ENCODE results near the gene PLA2G15. TPM values are rescaled to one million over a fixed set of nuclear protein-coding genes. Genes with fewer than 3 reads are reported as not detected.

Gene PLA2G15
- total RNA-seq, 2 donors from 2014 or later, result 11.6 to 13.9 TPM

- peaks cover 4% of the 10 kb centered on the region for H3K36me3 ChIP-seq
- H3K4me1 ChIP-seq, result peaks cover 4% of the 10 kb centered on the region
- H3K9me3 ChIP-seq, result no peaks in the 10 kb centered on the region
- H3K9ac ChIP-seq (ENCODE audit: low read depth in 2 of 2, low read length in 2 of 2), result no peak overlapping the region
- no peak overlapping the region for H3K27ac ChIP-seq
- no peak overlapping the region for H3K4me3 ChIP-seq
- peak; percentile 92 for TF ChIP-seq CTCF (IDR thresholded peaks at IDR 0.05)
- no peak for DNase-seq
- H3K27me3 ChIP-seq, result no peaks in the 10 kb centered on the region
- intact Hi-C loops (cut with DNase I), result loop anchor here (5.0 to 10.0 kb wide), 2 partner anchors 137 to 235 kb away; partner anchors contain the start of gene DPEP2
Measured at GRCh38 chr16:68229431-68230175, 15.6 kb upstream of the PLA2G15 start.

- Histone ChIP-seq H3K9ac (ENCODE audit: low read depth in 2 of 2, low read length in 2 of 2) (no peak overlapping the region), H3K4me3 (no peak overlapping the region), H3K27ac (no peak overlapping the region), H3K9me3 (no peaks in the 10 kb centered on the region), H3K36me3 (peaks cover 4% of the 10 kb centered on the region), H3K4me1 (peaks cover 4% of the 10 kb centered on the region), H3K27me3 (no peaks in the 10 kb centered on the region)
- intact Hi-C loops (cut with DNase I), result loop anchor here (10.0 kb wide), 1 partner anchor 235 kb away; the partner anchor contains the start of gene DPEP2
- no peak for TF ChIP-seq CTCF (IDR thresholded peaks at IDR 0.05)
- no peak for DNase-seq
Measured at GRCh38 chr16:68230176-68230571, 15.0 kb upstream of the PLA2G15 start.

- Histone ChIP-seq H3K4me3 (no peak overlapping the region), H3K27me3 (no peaks in the 10 kb centered on the region), H3K9me3 (no peaks in the 10 kb centered on the region), H3K27ac (no peak overlapping the region), H3K36me3 (peaks cover 4% of the 10 kb centered on the region), H3K4me1 (peaks cover 4% of the 10 kb centered on the region), H3K9ac (ENCODE audit: low read depth in 2 of 2, low read length in 2 of 2) (no peak overlapping the region)
- TF ChIP-seq CTCF (IDR thresholded peaks at IDR 0.05), result no peak
- intact Hi-C loops (cut with DNase I), result loop anchor here (10.0 kb wide), 1 partner anchor 236 kb away; the partner anchor contains the start of gene DPEP2
- DNase-seq, result no peak
Measured at GRCh38 chr16:68230956-68231355, 14.2 kb upstream of the PLA2G15 start.

- no peak for DNase-seq
- no peak for TF ChIP-seq CTCF (IDR thresholded peaks at IDR 0.05)
- Histone ChIP-seq H3K27me3 (no peaks in the 10 kb centered on the region), H3K4me3 (no peak overlapping the region), H3K36me3 (peaks cover 4% of the 10 kb centered on the region), H3K4me1 (peaks cover 4% of the 10 kb centered on the region), H3K9ac (ENCODE audit: low read depth in 2 of 2, low read length in 2 of 2) (no peak overlapping the region), H3K9me3 (no peaks in the 10 kb centered on the region), H3K27ac (no peak overlapping the region)
- intact Hi-C loops (cut with DNase I), result loop anchor here (10.0 kb wide), 1 partner anchor 237 kb away; the partner anchor contains the start of gene DPEP2
Measured at GRCh38 chr16:68231384-68232136, 13.6 kb upstream of the PLA2G15 start.

- no peak for TF ChIP-seq CTCF (IDR thresholded peaks at IDR 0.05)
- peak overlapping the region in 1 of 2 donors; percentile 0 for H3K9ac ChIP-seq (ENCODE audit: low read depth in 2 of 2, low read length in 2 of 2)
- DNase-seq, result no peak
- no peaks in the 10 kb centered on the region for H3K9me3 ChIP-seq
- H3K4me1 ChIP-seq, result peaks cover 4% of the 10 kb centered on the region
- peaks cover 4% of the 10 kb centered on the region for H3K36me3 ChIP-seq
- H3K27me3 ChIP-seq, result no peaks in the 10 kb centered on the region
- H3K27ac ChIP-seq, result no peak overlapping the region
- intact Hi-C loops (cut with DNase I), result loop anchor here (10.0 kb wide), 1 partner anchor 238 kb away; the partner anchor contains the start of gene DPEP2
- H3K4me3 ChIP-seq, result no peak overlapping the region
Measured at GRCh38 chr16:68232335-68232734, 12.8 kb upstream of the PLA2G15 start.

All from colonic mucosa (tissue), 4 donors.